ENCODE measurements around the gene MPL.
"Not testable (repeated sequence)": the region's sequence is repeated elsewhere in the genome, so short reads cannot be mapped to it uniquely, and the experiment has no call there.

The MPL gene

DNA sequence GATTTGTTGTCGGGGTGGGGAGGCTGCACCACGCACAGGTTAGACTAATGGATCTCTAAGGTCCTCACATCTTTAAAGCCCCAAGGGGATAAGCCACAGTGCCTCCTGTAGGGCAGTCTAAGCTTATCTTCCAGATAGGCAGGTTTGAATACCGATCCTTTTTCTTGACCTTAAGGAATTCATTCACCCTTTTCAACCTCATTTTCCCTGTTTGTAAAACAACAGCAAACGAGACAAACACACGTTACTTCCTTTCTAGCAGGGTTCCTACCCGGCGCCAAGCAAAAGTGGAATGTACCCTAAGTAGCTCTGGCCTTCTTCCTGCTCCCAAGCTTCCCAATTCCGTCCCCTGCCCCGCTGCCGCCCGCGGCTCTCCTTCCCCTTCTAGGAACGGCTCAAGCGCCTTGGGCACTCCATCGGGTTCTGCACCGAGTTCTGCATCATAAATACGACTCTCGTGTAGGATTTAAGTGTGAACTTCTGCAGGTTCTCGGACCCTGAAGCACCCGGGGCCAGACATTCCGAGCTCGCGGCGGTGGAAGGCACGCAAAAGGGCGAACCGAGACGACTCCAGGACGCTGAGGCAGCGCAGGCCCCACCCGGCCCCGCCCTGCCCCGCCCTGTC, 20.6 kb downstream of the MPL start:
- DNase-seq: peak; percentile 32

DNA sequence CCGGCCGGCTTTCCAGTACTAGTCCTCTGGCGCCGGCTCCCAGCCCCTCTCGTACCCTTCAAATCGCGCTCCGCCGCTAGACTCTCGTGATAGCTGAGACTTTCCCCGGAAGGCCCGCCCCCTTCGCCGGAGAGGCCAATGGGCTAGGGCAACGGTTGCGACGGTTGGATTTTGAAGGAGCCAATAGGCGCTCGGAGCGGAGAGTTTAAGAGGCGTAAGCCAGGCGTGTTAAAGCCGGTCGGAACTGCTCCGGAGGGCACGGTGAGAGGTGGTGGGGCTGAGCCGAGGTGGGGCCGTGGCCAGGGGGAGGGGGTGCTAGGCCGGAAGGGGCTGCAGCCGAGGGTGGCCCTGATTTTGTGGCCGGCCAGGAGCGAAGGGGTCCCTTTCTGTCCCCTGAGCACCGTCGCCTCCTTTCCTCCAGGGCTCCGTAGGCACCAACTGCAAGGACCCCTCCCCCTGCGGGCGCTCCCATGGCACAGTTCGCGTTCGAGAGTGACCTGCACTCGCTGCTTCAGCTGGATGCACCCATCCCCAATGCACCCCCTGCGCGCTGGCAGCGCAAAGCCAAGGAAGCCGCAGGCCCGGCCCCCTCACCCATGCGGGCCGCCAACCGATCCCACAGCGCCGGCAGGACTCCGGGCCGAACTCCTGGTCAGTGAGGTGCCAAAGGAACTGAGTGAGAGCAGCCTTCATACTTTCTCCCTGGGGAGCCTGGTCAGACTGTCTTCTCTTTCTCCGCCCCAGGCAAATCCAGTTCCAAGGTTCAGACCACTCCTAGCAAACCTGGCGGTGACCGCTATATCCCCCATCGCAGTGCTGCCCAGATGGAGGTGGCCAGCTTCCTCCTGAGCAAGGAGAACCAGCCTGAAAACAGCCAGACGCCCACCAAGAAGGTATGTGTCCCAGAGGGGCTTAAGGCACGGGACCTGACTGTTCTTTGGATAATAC, 21.4 kb downstream of the MPL start, which contains the start of gene CDC20:
CDC20 (plus strand) TSS at position 236 of the 948 bp plus-strand sequence; CDS start at position 471, 235 bp downstream.
- DNase-seq: peak; percentile 99

DNA sequence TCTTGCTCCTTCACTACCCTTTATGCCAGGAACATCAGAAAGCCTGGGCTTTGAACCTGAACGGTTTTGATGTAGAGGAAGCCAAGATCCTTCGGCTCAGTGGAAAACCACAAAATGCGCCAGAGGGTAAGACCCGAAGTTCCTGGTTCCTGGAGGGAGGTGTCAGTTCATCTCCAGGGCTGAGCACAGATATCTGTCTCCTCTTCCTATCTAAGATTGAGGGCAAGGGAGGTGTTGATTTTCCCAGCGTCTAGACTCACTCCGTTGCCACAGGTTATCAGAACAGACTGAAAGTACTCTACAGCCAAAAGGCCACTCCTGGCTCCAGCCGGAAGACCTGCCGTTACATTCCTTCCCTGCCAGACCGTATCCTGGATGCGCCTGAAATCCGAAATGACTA, 22.1 kb downstream of the MPL start:
- DNase-seq: no peak

DNA sequence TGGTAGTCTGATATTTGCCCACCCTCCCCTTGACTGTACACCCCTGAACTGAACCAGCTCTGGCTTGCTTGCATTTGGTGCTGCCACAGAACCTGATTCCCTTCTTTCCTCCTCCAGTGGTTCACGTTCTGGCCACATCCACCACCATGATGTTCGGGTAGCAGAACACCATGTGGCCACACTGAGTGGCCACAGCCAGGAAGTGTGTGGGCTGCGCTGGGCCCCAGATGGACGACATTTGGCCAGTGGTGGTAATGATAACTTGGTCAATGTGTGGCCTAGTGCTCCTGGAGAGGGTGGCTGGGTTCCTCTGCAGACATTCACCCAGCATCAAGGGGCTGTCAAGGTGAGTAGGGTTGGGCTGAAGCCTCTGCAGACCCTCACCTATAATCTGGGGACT, 23.0 kb downstream of the MPL start:
- no peak for DNase-seq

DNA sequence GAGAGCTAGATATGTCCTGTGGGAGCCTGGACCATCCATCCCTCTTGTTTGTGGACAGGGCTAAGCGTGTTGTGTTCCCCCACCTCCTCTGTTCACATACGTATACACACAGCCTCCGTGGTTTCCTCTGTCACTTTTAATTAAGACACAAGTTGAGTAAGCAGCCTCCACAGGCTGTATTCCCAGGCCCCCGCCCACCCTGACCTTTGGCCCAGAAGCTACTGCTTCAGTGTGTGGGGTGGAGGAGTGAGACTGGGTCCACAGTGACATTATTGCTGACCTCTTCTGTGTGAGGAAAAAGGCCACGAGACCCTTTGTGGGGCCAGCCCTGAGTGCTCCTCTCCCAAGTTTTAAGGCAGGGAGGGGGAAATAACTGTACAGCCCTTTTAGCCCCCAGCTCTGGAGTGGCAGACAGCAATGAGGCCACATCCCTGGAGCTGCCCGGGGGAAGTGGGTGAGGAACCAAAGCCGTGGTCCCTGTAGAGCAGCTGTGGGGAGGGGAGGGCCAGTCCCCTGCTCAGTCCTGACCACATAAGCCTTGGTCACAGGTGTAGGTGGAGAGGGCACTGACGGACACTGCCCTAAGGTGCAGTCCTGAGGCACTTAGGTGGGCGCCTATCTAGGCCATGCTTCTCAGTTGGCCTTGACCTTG, 25.8 kb downstream of the MPL start:
- DNase-seq: no peak

DNA sequence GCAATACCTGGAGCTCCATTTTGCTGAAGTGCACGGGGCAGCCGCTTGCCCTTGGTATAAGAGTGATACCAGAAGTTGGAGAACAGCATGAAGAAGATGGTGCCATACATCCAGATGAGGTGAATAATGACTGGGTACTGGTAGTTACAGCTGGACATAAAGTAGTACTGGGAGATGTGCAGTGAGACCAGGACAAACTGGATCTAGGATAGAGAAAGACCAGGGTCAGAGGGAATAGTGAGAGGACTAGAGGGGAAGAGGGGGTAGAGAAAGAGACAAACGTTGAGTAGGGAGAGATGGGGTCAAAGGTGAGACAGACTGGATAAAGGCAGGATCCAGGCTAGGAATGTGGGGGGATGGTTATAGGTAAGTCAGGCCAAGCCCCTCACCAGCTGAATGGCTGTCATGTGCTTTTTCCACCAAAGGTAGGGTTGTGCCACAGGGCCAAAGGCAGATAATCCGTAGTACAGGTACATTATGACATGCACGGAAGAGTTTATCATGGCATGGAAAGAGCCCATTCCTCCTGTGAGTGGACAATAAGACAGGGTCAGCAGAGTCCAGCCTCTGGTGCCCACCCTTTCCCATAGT, 26.4 kb downstream of the MPL start:
- no peak for DNase-seq

DNA sequence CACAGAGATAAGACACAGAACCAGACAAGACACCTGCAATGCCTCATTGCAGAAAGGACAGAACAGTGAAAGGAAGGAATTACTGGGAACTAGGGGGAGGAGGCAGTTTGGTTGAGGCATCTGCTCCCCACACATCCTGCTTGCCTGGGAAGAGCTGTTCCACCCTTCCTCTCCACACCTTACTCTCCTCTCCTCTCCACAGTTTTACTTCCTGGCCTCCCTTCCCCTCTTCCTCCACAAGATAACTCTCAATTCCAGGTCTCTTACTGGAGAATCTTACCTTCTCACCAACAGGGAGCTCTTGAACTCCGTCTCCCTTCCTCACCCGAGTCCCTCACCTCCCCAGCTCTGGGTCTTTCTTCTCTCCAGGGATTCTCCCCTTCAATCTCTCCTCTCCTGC, 28.1 kb downstream of the MPL start:
- DNase-seq: no peak

GRCh38 chr1:43366179-43366578, 28.6 kb downstream of the MPL start:
- no peak for DNase-seq

- DNase-seq: no peak
Measured at GRCh38 chr1:43366601-43367025, 29.0 kb downstream of the MPL start.

- peak; percentile 34 for DNase-seq
Measured at GRCh38 chr1:43367026-43367903, 29.6 kb downstream of the MPL start.

GRCh38 chr1:43367904-43368645, 30.5 kb downstream of the MPL start, which contains the start of gene ELOVL1:
Gene ELOVL1 (minus strand): TSS chr1:43368011. CDS start chr1:43365609, 2,402 bp downstream.
- peak; percentile 59 for DNase-seq

GRCh38 chr1:43368646-43369020, 31.0 kb downstream of the MPL start:
- DNase-seq: no peak

GRCh38 chr1:43369779-43370178, 32.2 kb downstream of the MPL start:
- DNase-seq: not testable (repeated sequence)

GRCh38 chr1:43370564-43370963, 32.9 kb downstream of the MPL start:
- DNase-seq: no peak

DNA sequence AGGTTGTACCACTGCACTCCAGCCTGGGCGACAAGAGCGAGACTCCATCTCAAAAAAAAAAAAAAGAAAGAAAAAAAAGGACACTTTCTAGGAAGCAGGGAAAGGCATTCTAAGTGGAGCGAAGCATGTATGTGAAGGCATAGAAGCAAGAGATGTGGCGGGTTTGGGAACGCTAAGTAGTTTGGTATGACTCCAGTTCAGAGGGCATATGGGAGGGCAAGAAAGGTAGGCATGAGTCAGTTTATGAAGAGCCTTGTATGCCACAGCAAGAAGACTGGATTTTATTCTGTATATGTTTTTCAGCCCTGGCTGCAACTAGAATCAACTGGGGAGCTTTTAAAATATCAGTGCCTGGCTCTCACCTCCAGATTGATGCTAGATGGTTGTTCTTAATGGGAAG, 34.6 kb downstream of the MPL start:
- no peak for DNase-seq

DNA sequence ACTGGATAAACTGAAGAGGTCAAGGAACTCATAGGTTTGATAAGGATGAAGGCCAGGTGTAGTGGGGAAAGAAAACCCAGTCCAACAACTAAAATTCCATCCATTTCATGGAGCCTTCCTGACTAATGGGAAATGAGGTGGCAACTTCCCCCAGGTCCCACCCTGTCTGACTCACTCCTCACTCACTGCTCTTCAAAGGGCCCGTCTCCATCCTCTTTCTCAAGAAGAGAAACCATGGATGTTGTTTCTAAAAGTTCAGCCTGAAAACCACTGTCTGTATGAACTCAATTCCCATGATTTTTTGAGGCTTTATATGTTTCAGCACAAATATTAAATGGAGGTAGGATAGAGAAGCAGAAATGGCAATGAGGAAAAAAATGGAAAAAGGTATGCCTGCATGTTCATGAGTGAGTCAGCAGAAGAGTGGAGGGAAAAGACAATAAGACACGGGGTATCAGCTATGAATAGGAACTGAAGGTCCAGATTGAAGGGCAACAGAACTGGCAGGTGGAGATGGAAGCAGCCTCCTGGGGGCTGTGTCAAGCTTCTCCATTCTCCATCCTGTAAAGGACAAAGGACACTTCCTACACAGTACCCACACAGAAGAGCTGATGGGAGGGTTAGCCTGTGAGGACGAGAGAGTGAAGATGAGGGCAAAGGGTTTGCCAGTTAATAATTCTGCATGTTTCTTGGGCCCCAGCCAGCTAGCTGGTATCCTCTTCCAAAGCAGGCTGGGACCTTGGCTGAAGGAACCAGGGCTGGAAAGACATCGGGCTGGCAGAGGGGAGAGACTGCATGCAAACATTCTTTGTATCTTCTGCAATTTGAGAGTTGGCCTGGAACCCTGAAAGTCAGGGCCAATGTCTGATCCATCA, 35.7 kb downstream of the MPL start:
- no peak for DNase-seq

GRCh38 chr1:43376723-43377235, 39.2 kb downstream of the MPL start:
- DNase-seq: no peak

- no peak for DNase-seq
Measured at GRCh38 chr1:43377831-43378230, 40.2 kb downstream of the MPL start.

DNA sequence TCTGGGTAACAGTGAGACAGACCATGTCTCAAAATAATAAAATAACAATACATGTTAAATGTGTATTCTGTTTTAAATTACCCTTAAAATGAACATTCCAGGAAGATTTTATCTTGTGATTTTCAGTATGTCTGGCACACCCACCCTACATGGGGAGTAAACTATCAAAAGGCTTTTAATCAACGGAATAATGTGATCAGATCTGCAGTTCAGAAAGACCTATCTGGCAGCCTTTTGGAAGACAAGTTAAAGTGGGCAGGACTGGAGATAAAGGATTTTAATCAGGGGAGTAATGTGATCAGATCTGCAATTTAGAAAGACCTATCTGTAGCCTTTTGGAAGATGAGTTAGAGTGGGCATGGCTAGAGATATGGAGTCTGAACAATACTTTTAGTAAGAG, 41.9 kb downstream of the MPL start:
- DNase-seq: no peak

GRCh38 chr1:43381612-43382011, 44.0 kb downstream of the MPL start:
- DNase-seq: no peak

All from NCI-H1694 (cell line).